ENCODE results near the gene SPAG17. TPM values are rescaled to one million over a fixed set of nuclear protein-coding genes. Genes with fewer than 3 reads are reported as not detected.

Gene SPAG17
- polyA plus RNA-seq, 1 of the 3 experiments (the other 2 are of a cell fraction) = not detected

- Histone ChIP-seq H3K4me3 (ENCODE audit: low read depth in 2 of 2, low read length in 1 of 2) (no peak overlapping the region), H3K4me1 (ENCODE audit: control insufficient read depth in 1 of 2, insufficient read depth in 2 of 2, low read depth in 1 of 2, low read length in 1 of 2) (peaks cover 0 to 8% of the 10 kb centered on the region in 2 experiments; a peak in 2 of 4 replicates), H3F3A (replicated peaks; ENCODE audit: insufficient read depth) (no peaks in the 10 kb centered on the region), H3K9me3 (no peaks in the 10 kb centered on the region), H2AFZ (ENCODE audit: low read depth) (no peak overlapping the region), H4K20me1 (ENCODE audit: insufficient read depth) (no peaks in the 10 kb centered on the region), H3K27ac (ENCODE audit: low read depth in 2 of 2, low read length in 1 of 2) (no peak overlapping the region), H3K79me2 (ENCODE audit: insufficient read depth) (no peaks in the 10 kb centered on the region), H3K9ac (no peak overlapping the region), H3K9me2 (no peaks in the 10 kb centered on the region), H3K4me2 (no peak overlapping the region), H3K36me3 (replicated peaks in 1 of 2; ENCODE audit: control insufficient read depth in 1 of 2, insufficient read depth in 2 of 2, low read length in 1 of 2) (no peaks in the 10 kb centered on the region), H3K27me3 (ENCODE audit: insufficient read depth) (no peaks in the 10 kb centered on the region)
- POLR2A ChIA-PET = interaction anchor here (0.6 kb wide), 1 partner anchor 972 kb away, joined by 3 read pairs; no protein-coding TSS in a partner anchor
- DNase-seq = no peak
- TF ChIP-seq CTCF (IDR thresholded peaks at IDR 0.05) (no peak), SMC3 (IDR thresholded peaks at IDR 0.05; ENCODE audit: low read depth, low read length) (no peak), RXRA (IDR thresholded peaks at IDR 0.05; ENCODE audit: borderline replicate concordance, low read depth) (no peak), EP300 (IDR thresholded peaks at IDR 0.05; ENCODE audit: borderline replicate concordance in 1 of 2, low read depth in 1 of 2, low read length in 1 of 2) (no peak), TCF12 (IDR thresholded peaks at IDR 0.05) (no peak), GATA2 (CRISPR knock-in tag; IDR thresholded peaks at IDR 0.05) (no peak), RFX5 (IDR thresholded peaks at IDR 0.05; ENCODE audit: low read length) (no peak), TAF1 (IDR thresholded peaks at IDR 0.05; ENCODE audit: borderline replicate concordance, low read depth, low read length) (no peak), SIN3A (IDR thresholded peaks at IDR 0.05; ENCODE audit: borderline replicate concordance, low read depth, low read length) (no peak), TEAD4 (IDR thresholded peaks at IDR 0.05; ENCODE audit: borderline replicate concordance, insufficient read depth) (no peak), MAX (IDR thresholded peaks at IDR 0.05; ENCODE audit: low read depth) (no peak), JUND (IDR thresholded peaks at IDR 0.05) (no peak), RAD21 (IDR thresholded peaks at IDR 0.05; ENCODE audit: low read length) (no peak)
- TF ChIP-seq, protein P1, sequence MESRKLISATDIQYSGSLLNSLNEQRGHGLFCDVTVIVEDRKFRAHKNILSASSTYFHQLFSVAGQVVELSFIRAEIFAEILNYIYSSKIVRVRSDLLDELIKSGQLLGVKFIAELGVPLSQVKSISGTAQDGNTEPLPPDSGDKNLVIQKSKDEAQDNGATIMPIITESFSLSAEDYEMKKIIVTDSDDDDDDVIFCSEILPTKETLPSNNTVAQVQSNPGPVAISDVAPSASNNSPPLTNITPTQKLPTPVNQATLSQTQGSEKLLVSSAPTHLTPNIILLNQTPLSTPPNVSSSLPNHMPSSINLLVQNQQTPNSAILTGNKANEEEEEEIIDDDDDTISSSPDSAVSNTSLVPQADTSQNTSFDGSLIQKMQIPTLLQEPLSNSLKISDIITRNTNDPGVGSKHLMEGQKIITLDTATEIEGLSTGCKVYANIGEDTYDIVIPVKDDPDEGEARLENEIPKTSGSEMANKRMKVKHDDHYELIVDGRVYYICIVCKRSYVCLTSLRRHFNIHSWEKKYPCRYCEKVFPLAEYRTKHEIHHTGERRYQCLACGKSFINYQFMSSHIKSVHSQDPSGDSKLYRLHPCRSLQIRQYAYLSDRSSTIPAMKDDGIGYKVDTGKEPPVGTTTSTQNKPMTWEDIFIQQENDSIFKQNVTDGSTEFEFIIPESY (IDR thresholded peaks at IDR 0.05; ENCODE audit: borderline replicate concordance, low read depth) = no peak
- TF ChIP-seq, protein P2, sequence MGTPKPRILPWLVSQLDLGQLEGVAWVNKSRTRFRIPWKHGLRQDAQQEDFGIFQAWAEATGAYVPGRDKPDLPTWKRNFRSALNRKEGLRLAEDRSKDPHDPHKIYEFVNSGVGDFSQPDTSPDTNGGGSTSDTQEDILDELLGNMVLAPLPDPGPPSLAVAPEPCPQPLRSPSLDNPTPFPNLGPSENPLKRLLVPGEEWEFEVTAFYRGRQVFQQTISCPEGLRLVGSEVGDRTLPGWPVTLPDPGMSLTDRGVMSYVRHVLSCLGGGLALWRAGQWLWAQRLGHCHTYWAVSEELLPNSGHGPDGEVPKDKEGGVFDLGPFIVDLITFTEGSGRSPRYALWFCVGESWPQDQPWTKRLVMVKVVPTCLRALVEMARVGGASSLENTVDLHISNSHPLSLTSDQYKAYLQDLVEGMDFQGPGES (IDR thresholded peaks at IDR 0.05; ENCODE audit: low read depth, low read length) = no peak
- CTCF ChIA-PET = no interaction called here
Measured at GRCh38 chr1:118013938-118014337, 171.1 kb downstream of the SPAG17 start.
